Upper lobe of left lung (tissue), 6 donors: ENCODE results near the gene UBALD1. TPM values are rescaled to one million over a fixed set of nuclear protein-coding genes. Genes with fewer than 3 reads are reported as not detected.

Source experiments
- ATAC-seq, 2 donors: fragments of 200-7000 bp; cut with Tn5 transposase; one replicate each; pipeline ENCODE4 v1.9.1; 2022; ENCODE audit warnings: mild to moderate bottlenecking in 2 of 2, moderate library complexity in 2 of 2; ENCODE audit not compliant: low FRiP score in 2 of 2
- DNase-seq, 2 donors: peaks; one replicate each; pipeline ENCODE4 v3.0.0-alpha.2; 2019 to 2020
- H3K27ac ChIP-seq, 4 donors: fragments of 200-600 bp; sonication (generic); one replicate each; pipeline ENCODE4 v1.5.1; 2016 to 2019
- H3K27me3 ChIP-seq, 4 donors: fragments of 200-600 bp; sonication (generic); one replicate each; pipeline ENCODE4 v1.5.1; 2017 to 2019
- H3K36me3 ChIP-seq, 4 donors: fragments of 200-600 bp; sonication (generic); one replicate each; pipeline ENCODE4 v1.5.1; 2016 to 2019
- H3K4me1 ChIP-seq, 4 donors: fragments of 200-600 bp; sonication (generic); one replicate each; pipeline ENCODE4 v1.5.1; 2018 to 2019
- H3K4me3 ChIP-seq, 4 donors: fragments of 200-600 bp; sonication (generic); one replicate each; pipeline ENCODE4 v1.5.1; 2017 to 2019; ENCODE audit warnings: mild to moderate bottlenecking in 2 of 4, moderate library complexity in 1 of 4
- H3K9me3 ChIP-seq, 4 donors: fragments of 200-600 bp; sonication (generic); one replicate each; pipeline ENCODE4 v1.5.1; 2018 to 2019
- CTCF ChIP-seq, 6 experiments: fragments of 450-650 bp in 4 of 6; fragments of 200-600 bp in 2 of 6; sonication (generic) in 2 of 6; IDR thresholded peaks; one replicate each; pipeline ENCODE4 v1.5.1; 2016 to 2019; ENCODE audit warnings: antibody characterized with exemption in 6 of 6
- EP300 ChIP-seq, 4 donors: sonication (generic); formaldehyde crosslinking; IDR thresholded peaks; one replicate each; pipeline ENCODE4 v1.5.1; 2017; ENCODE audit warnings: antibody characterized with exemption in 4 of 4, control low read depth in 2 of 4
- POLR2A ChIP-seq, 4 donors: fragments of 450-650 bp; IDR thresholded peaks; one replicate each; pipeline ENCODE4 v1.5.1; 2016 to 2017; ENCODE audit warnings: antibody characterized with exemption in 4 of 4, mild to moderate bottlenecking in 2 of 4
- POLR2AphosphoS5 ChIP-seq, 2 donors: sonication (generic); formaldehyde crosslinking; IDR thresholded peaks; one replicate each; pipeline ENCODE4 v1.5.1; 2017; ENCODE audit warnings: antibody characterized with exemption in 2 of 2
- WGBS, 2 donors: methylation state at CpG; one replicate each; pipeline ENCODE4 v1.1.5; 2017 to 2018; 5-methylcytosine and 5-hydroxymethylcytosine counted together
- total RNA-seq, 6 donors: library from RNA; depleted of rRNA in 4 of 6; stranded (reverse); fragments of >200 nt in 4 of 6; gene quantifications; one replicate each; pipeline versions ENCODE4 v1.1.0 to v1.2.1, GENCODE V29; 2016 to 2021
- donor health status: DM: no; HTN: no; CAD: no; lungs with moderate emphysema.
- donor health status: DM: no; HTN: yes; CAD: no; lungs with severe emphysema.

The UBALD1 gene
- total RNA-seq, 6 donors from 2014 or later: 14.9 to 43.9 (median 25.8) TPM

- Histone ChIP-seq H3K36me3 (peaks cover 0 to 29% (median 9%) of the 10 kb centered on the region in 4 donors), H3K4me1 (peaks cover 15 to 36% (median 23%) of the 10 kb centered on the region in 4 donors), H3K27ac (peak overlapping the region; percentile 37 to 74 (median 64)), H3K4me3 (no peak overlapping the region), H3K9me3 (no peaks in the 10 kb centered on the region), H3K27me3 (no peaks in the 10 kb centered on the region)
- WGBS, 2 donors: 86 to 88% methylated on average over 23 to 27 of the region's 27 CpGs
- DNase-seq (peak in 1 of 2 donors; percentile 79), ATAC-seq (peak in 1 of 2 donors; percentile 56)
- TF ChIP-seq EP300 (IDR thresholded peaks at IDR 0.05) (peak in 1 of 4 donors; percentile 53), CTCF (IDR thresholded peaks at IDR 0.05) (no peak), POLR2AphosphoS5 (IDR thresholded peaks at IDR 0.05) (peak in 1 of 2 donors; percentile 26)
Measured at GRCh38 chr16:4639899-4640509, 25.3 kb upstream of the UBALD1 start.

- peaks cover 0 to 39% (median 18%) of the 10 kb centered on the region in 4 donors for H3K36me3 ChIP-seq
- no peak overlapping the region for H3K4me3 ChIP-seq
- H3K27ac ChIP-seq: no peak overlapping the region
- H3K9me3 ChIP-seq: no peaks in the 10 kb centered on the region
- DNase-seq (no peak), ATAC-seq (no peak)
- TF ChIP-seq POLR2AphosphoS5 (IDR thresholded peaks at IDR 0.05) (no peak), EP300 (IDR thresholded peaks at IDR 0.05) (no peak), POLR2A (IDR thresholded peaks at IDR 0.05) (no peak), CTCF (IDR thresholded peaks at IDR 0.05) (no peak)
- H3K27me3 ChIP-seq: no peaks in the 10 kb centered on the region
- 90% methylated on average over 21 of the region's 21 CpGs for WGBS, 2 donors
- peaks cover 15 to 36% (median 23%) of the 10 kb centered on the region in 4 donors for H3K4me1 ChIP-seq
Measured at GRCh38 chr16:4637501-4638166, 22.9 kb upstream of the UBALD1 start.

GRCh38 chr16:4636196-4636595 is 21.5 kb upstream of the UBALD1 start:
- H3K9me3 ChIP-seq: no peaks in the 10 kb centered on the region
- H3K27ac ChIP-seq: peak overlapping the region in 1 of 4 donors; percentile 40
- DNase-seq (no peak), ATAC-seq (no peak)
- 83 to 94% methylated on average over 13 of the region's 13 CpGs for WGBS, 2 donors
- TF ChIP-seq POLR2A (IDR thresholded peaks at IDR 0.05) (no peak), POLR2AphosphoS5 (IDR thresholded peaks at IDR 0.05) (no peak), EP300 (IDR thresholded peaks at IDR 0.05) (no peak), CTCF (IDR thresholded peaks at IDR 0.05) (no peak)
- H3K27me3 ChIP-seq: no peaks in the 10 kb centered on the region
- H3K4me1 ChIP-seq: peaks cover 13 to 26% (median 19%) of the 10 kb centered on the region in 4 donors
- no peak overlapping the region for H3K4me3 ChIP-seq
- H3K36me3 ChIP-seq: peaks cover 0 to 39% (median 18%) of the 10 kb centered on the region in 4 donors

GRCh38 chr16:4634768-4635167 is 20.1 kb upstream of the UBALD1 start:
- Histone ChIP-seq H3K4me3 (no peak overlapping the region), H3K4me1 (peaks cover 0 to 11% (median 4%) of the 10 kb centered on the region in 4 donors), H3K9me3 (no peaks in the 10 kb centered on the region), H3K27me3 (no peaks in the 10 kb centered on the region), H3K27ac (no peak overlapping the region), H3K36me3 (peaks cover 0 to 35% (median 18%) of the 10 kb centered on the region in 4 donors)
- TF ChIP-seq POLR2A (IDR thresholded peaks at IDR 0.05) (no peak), CTCF (IDR thresholded peaks at IDR 0.05) (no peak), EP300 (IDR thresholded peaks at IDR 0.05) (no peak), POLR2AphosphoS5 (IDR thresholded peaks at IDR 0.05) (no peak)
- ATAC-seq (no peak), DNase-seq (no peak)
- WGBS, 2 donors: 96% methylated on average over 12 of the region's 12 CpGs
